ENCODE data around the gene SLC7A6. TPM values are rescaled to one million over a fixed set of nuclear protein-coding genes. Genes with fewer than 3 reads are reported as not detected.

The SLC7A6 gene

DNA sequence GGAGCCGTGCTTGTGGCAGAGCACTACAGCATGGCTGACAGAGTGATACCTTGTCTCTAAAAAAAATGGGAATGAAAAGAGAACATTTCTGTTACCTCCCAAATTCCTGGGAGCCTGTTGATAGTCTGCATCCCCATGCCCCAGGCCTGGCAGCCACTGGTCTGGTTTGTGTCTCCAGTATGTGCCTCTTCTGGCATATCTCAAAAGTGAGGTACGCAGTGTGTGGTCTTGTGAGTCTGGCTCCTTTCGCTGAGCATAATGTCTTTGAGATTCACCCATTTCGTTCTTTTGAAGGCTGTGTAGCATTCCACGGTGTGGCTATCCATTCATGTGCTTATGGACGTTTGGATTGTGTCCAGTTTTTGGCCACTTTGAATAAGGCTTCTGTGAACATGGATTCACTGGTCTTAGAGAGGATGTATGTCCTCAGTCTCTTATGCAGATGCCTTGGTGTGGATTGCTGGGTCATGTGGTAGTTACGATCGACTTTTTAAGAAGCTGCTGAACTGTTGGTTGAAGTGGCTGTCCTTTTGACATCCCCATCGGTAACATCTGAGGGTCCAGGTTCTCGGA is 85.6 kb downstream of the SLC7A6 start:
- Histone ChIP-seq H3K9me3 (ENCODE audit: control insufficient read depth, low read length) (no peaks in the 10 kb centered on the region), H2BK120ac (ENCODE audit: low read depth, low read length) (no peak overlapping the region), H3K23ac (ENCODE audit: low read length in 2 of 2) (no peak overlapping the region), H3K4me2 (ENCODE audit: low read length, poor library complexity, severe bottlenecking) (no peak overlapping the region), H3K18ac (ENCODE audit: low read depth in 1 of 2, low read length in 2 of 2) (no peak overlapping the region), H3K14ac (ENCODE audit: low read length in 2 of 2) (no peak overlapping the region), H2AFZ (ENCODE audit: low read depth, low read length) (no peak overlapping the region), H2BK5ac (ENCODE audit: low read depth, low read length, poor library complexity, severe bottlenecking) (no peak overlapping the region), H2BK12ac (ENCODE audit: low read length in 2 of 2) (no peak overlapping the region), H3K27me3 (ENCODE audit: control insufficient read depth in 1 of 2, insufficient read depth in 1 of 2, low read length in 2 of 2) (no peaks in the 10 kb centered on the region), H4K8ac (ENCODE audit: low read length) (no peak overlapping the region), H3K36me3 (ENCODE audit: control insufficient read depth in 1 of 2, insufficient read depth in 2 of 2, low read depth in 1 of 2, low read length in 2 of 2) (peaks cover 84 to 96% of the 10 kb centered on the region in 2 experiments), H3K27ac (ENCODE audit: low read length, poor library complexity, severe bottlenecking) (no peak overlapping the region), H2AK5ac (ENCODE audit: low read length, severe bottlenecking) (no peak overlapping the region), H3K4me1 (ENCODE audit: control insufficient read depth, insufficient read depth, low read depth, low read length) (peaks cover 3% of the 10 kb centered on the region), H3K4me3 (ENCODE audit: insufficient read depth in 1 of 2, low read depth in 1 of 2, low read length in 2 of 2) (no peak overlapping the region), H4K91ac (ENCODE audit: low read length) (no peak overlapping the region), H3K9ac (ENCODE audit: low read length) (no peak overlapping the region), H2BK15ac (ENCODE audit: low read depth, poor library complexity, severe bottlenecking) (no peak overlapping the region), H3K79me1 (replicated peaks; ENCODE audit: low read length, poor library complexity, severe bottlenecking) (peaks cover 10% of the 10 kb centered on the region), H3K4ac (ENCODE audit: low read depth in 1 of 2, low read length in 2 of 2) (no peak overlapping the region)
- no peak for DNase-seq
- WGBS, result 96% methylated on average over 9 of the region's 10 CpGs

DNA sequence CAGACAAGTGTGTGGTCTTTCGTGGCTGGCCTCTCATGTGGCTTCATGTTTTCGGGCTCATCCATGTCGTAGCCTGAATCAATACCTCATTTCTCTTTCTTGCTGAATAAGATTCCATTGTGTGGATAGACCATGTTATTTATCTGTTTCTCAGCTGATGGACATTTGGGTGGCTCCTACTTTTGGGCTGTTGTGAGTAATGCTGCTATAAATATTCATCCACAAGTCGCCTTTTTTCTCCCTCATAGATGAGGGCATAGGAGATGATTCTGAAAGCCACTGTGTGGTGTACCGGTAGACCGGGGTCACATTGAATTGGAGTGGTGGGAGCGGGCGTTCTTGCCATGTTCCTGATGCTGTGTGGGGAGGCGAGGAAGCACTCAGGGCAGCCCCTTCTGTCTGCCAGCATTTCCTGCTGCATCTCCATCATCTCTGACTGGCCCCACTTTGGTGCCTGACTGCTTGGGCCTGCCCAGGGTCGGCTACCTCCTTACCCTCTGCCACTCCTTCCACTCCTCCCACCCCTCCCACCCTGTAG is 86.6 kb downstream of the SLC7A6 start:
- no peak overlapping the region for H3K4me2 ChIP-seq (ENCODE audit: low read length, poor library complexity, severe bottlenecking)
- H3K9ac ChIP-seq (ENCODE audit: low read length), result no peak overlapping the region
- H2BK12ac ChIP-seq (ENCODE audit: low read length in 2 of 2), result no peak overlapping the region
- no peak overlapping the region for H3K27ac ChIP-seq (ENCODE audit: low read length, poor library complexity, severe bottlenecking)
- H3K36me3 ChIP-seq (ENCODE audit: control insufficient read depth in 1 of 2, insufficient read depth in 2 of 2, low read depth in 1 of 2, low read length in 2 of 2), result peaks cover 85 to 96% of the 10 kb centered on the region in 2 experiments
- H2AFZ ChIP-seq (ENCODE audit: low read depth, low read length), result no peak overlapping the region
- no peak overlapping the region for H3K18ac ChIP-seq (ENCODE audit: low read depth in 1 of 2, low read length in 2 of 2)
- no peak overlapping the region for H2BK120ac ChIP-seq (ENCODE audit: low read depth, low read length)
- no peaks in the 10 kb centered on the region for H3K27me3 ChIP-seq (ENCODE audit: control insufficient read depth in 1 of 2, insufficient read depth in 1 of 2, low read length in 2 of 2)
- no peak overlapping the region for H4K8ac ChIP-seq (ENCODE audit: low read length)
- H3K4me3 ChIP-seq (ENCODE audit: insufficient read depth in 1 of 2, low read depth in 1 of 2, low read length in 2 of 2), result no peak overlapping the region
- H3K23ac ChIP-seq (ENCODE audit: low read length in 2 of 2), result no peak overlapping the region
- no peak overlapping the region for H2BK5ac ChIP-seq (ENCODE audit: low read depth, low read length, poor library complexity, severe bottlenecking)
- peaks cover 8% of the 10 kb centered on the region for H3K4me1 ChIP-seq (ENCODE audit: control insufficient read depth, insufficient read depth, low read depth, low read length)
- H3K4ac ChIP-seq (ENCODE audit: low read depth in 1 of 2, low read length in 2 of 2), result no peak overlapping the region
- no peak overlapping the region for H4K91ac ChIP-seq (ENCODE audit: low read length)
- DNase-seq, result no peak
- H3K79me1 ChIP-seq (replicated peaks; ENCODE audit: low read length, poor library complexity, severe bottlenecking), result peaks cover 13% of the 10 kb centered on the region
- no peak overlapping the region for H3K14ac ChIP-seq (ENCODE audit: low read length in 2 of 2)
- no peak overlapping the region for H2BK15ac ChIP-seq (ENCODE audit: low read depth, poor library complexity, severe bottlenecking)
- H2AK5ac ChIP-seq (ENCODE audit: low read length, severe bottlenecking), result no peak overlapping the region
- WGBS, result 96% methylated on average over 8 of the region's 10 CpGs
- H3K9me3 ChIP-seq (ENCODE audit: control insufficient read depth, low read length), result no peaks in the 10 kb centered on the region

Small RNA genes lying within 50 kb of the gene (small RNA-seq; reads per million reads assigned to genes)
- gene RNU4-30P (ENCODE audit: low read depth) (not detected), gene RNU6-1262P (ENCODE audit: low read depth) (not detected)
